Measurements from ENCODE around the gene LNX1.

DNA sequence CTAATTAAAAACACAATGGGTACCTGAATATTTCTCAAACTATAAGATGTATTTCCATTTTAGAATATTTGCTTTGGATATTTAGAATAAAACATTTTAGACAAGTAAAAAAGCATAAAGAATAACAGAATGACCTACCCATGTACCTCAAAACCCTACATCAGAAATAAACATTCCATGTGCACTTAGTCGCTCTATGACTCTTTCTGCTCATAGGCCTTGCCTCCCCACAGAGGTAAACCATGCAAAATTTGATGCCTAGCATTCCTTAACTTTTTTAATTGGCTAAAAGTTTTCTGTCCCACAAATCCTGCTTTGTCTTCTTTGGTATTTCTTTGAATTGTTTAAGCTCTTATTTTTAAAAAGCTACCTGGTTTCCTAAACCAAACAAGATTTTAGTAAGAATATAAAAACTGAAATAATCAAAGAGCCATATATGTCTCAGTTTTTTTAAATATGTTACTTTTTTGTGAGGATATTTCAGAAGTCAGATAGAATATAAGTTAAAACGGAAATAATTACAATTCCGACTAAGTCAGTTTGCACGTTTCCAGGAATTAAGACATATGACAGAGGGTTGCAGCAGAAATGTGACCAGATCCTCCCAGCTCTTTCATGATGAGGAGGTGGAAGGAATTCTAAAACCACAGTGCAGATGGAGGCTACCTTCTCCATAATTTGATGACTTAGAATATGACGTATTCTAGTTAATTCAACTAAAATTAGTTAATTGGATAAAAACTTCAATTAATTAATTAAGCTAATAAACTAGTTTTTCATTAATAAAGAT, 111.4 kb downstream of the LNX1 start:
- TF ChIP-seq EZH2 (IDR thresholded peaks at IDR 0.05) = no peak
- TF ChIP-seq, protein P1, sequence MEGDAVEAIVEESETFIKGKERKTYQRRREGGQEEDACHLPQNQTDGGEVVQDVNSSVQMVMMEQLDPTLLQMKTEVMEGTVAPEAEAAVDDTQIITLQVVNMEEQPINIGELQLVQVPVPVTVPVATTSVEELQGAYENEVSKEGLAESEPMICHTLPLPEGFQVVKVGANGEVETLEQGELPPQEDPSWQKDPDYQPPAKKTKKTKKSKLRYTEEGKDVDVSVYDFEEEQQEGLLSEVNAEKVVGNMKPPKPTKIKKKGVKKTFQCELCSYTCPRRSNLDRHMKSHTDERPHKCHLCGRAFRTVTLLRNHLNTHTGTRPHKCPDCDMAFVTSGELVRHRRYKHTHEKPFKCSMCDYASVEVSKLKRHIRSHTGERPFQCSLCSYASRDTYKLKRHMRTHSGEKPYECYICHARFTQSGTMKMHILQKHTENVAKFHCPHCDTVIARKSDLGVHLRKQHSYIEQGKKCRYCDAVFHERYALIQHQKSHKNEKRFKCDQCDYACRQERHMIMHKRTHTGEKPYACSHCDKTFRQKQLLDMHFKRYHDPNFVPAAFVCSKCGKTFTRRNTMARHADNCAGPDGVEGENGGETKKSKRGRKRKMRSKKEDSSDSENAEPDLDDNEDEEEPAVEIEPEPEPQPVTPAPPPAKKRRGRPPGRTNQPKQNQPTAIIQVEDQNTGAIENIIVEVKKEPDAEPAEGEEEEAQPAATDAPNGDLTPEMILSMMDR (IDR thresholded peaks at IDR 0.05) = no peak

All from neural progenitor cell (in vitro differentiated cells).